ENCODE measurements around the gene OPTN.

OPTN gene

GRCh38 chr10:13074563-13075451 is 25.2 kb upstream of the OPTN start:
- TF ChIP-seq CTCF (IDR thresholded peaks at IDR 0.05; ENCODE audit: low read length), result peak; percentile 67
- TF ChIP-seq EZH2 (IDR thresholded peaks at IDR 0.05; ENCODE audit: borderline replicate concordance, low read length), result no peak
- Histone ChIP-seq H3K9ac (ENCODE audit: low read length) (no peak overlapping the region), H3K79me2 (ENCODE audit: insufficient read depth, low read length) (no peaks in the 10 kb centered on the region), H2AFZ (ENCODE audit: low read length) (no peak overlapping the region), H3K27me3 (ENCODE audit: insufficient read depth, low read length) (no peaks in the 10 kb centered on the region), H3K4me3 (ENCODE audit: low read depth, low read length, poor library complexity, severe bottlenecking) (no peak overlapping the region), H4K20me1 (ENCODE audit: insufficient read depth, low read length) (no peaks in the 10 kb centered on the region), H3K36me3 (ENCODE audit: insufficient read depth, low read length) (no peaks in the 10 kb centered on the region), H3K9me3 (ENCODE audit: low read length) (no peaks in the 10 kb centered on the region), H3K9me2 (ENCODE audit: low read depth, low read length) (no peaks in the 10 kb centered on the region), H3K27ac (ENCODE audit: low read depth, low read length, poor library complexity, severe bottlenecking) (no peak overlapping the region), H3K4me1 (ENCODE audit: insufficient read depth, low read length, severe bottlenecking) (no peaks in the 10 kb centered on the region), H3K4me2 (ENCODE audit: low read length) (no peak overlapping the region), H3F3A (ENCODE audit: insufficient read depth, low read length) (no peaks in the 10 kb centered on the region)

DNA sequence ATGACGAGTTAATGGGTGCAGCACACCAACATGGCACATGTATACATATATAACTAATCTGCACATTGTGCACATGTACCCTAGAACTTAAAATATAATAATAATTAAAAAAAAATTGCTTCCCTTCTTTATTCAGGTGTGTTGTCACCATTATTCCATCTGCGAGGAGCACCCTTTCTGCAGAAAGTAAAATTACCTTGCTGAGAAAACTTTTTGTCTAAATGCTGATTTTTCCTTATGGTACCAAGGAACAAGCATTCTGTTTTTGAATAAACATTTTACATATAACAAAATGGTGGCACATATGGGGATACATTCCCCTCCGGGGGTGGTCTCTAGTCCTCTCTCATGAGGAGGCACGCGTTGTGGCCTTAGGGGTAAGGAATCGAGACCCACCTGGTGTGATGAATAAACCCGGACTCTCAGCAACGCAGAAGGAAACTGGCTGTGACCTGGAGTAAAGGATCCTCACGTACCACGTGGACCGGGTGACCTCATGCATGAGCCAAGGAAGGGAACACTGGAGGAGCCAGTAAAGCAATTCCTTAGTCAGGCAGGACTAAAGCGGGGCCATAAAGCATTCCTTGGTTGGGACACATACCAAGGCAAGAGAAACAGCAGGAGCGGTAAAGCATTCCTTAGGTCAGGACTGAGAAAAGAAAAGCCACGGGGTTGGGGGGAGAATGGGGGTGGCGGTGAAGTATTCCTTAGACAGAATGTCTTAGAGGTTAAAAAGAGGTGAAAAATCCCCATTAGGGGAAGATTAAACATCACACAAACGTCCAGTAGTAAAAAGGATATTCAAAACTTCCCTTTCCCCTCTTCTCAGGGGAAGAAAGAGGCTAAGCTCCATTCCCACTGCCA is 20.8 kb upstream of the OPTN start:
- Histone ChIP-seq H3K9ac (ENCODE audit: low read length) (no peak overlapping the region), H3K36me3 (ENCODE audit: insufficient read depth, low read length) (no peaks in the 10 kb centered on the region), H3K9me3 (ENCODE audit: low read length) (0 out of 2 replicates have a peak, but pooled peaks cover 3% of the 10 kb centered on the region), H3K4me2 (ENCODE audit: low read length) (no peak overlapping the region), H2AFZ (ENCODE audit: low read length) (no peak overlapping the region), H3K9me2 (ENCODE audit: low read depth, low read length) (no peaks in the 10 kb centered on the region), H3K27ac (ENCODE audit: low read depth, low read length, poor library complexity, severe bottlenecking) (no peak overlapping the region), H4K20me1 (ENCODE audit: insufficient read depth, low read length) (no peaks in the 10 kb centered on the region), H3K27me3 (ENCODE audit: insufficient read depth, low read length) (no peaks in the 10 kb centered on the region), H3K4me3 (ENCODE audit: low read depth, low read length, poor library complexity, severe bottlenecking) (no peak overlapping the region), H3K79me2 (ENCODE audit: insufficient read depth, low read length) (no peaks in the 10 kb centered on the region), H3F3A (ENCODE audit: insufficient read depth, low read length) (no peaks in the 10 kb centered on the region), H3K4me1 (ENCODE audit: insufficient read depth, low read length, severe bottlenecking) (no peaks in the 10 kb centered on the region)
- TF ChIP-seq EZH2 (IDR thresholded peaks at IDR 0.05; ENCODE audit: borderline replicate concordance, low read length) (no peak), CTCF (IDR thresholded peaks at IDR 0.05; ENCODE audit: low read length) (no peak)

GRCh38 chr10:13079776-13080050 is 20.2 kb upstream of the OPTN start:
- Histone ChIP-seq H3K4me1 (ENCODE audit: insufficient read depth, low read length, severe bottlenecking) (no peaks in the 10 kb centered on the region), H3K27ac (ENCODE audit: low read depth, low read length, poor library complexity, severe bottlenecking) (no peak overlapping the region), H4K20me1 (ENCODE audit: insufficient read depth, low read length) (no peaks in the 10 kb centered on the region), H3K9me3 (ENCODE audit: low read length) (0 out of 2 replicates have a peak, but pooled peaks cover 3% of the 10 kb centered on the region), H3K9ac (ENCODE audit: low read length) (no peak overlapping the region), H2AFZ (ENCODE audit: low read length) (no peak overlapping the region), H3K36me3 (ENCODE audit: insufficient read depth, low read length) (no peaks in the 10 kb centered on the region), H3F3A (ENCODE audit: insufficient read depth, low read length) (no peaks in the 10 kb centered on the region), H3K9me2 (ENCODE audit: low read depth, low read length) (no peaks in the 10 kb centered on the region), H3K4me3 (ENCODE audit: low read depth, low read length, poor library complexity, severe bottlenecking) (no peak overlapping the region), H3K79me2 (ENCODE audit: insufficient read depth, low read length) (no peaks in the 10 kb centered on the region), H3K27me3 (ENCODE audit: insufficient read depth, low read length) (no peaks in the 10 kb centered on the region), H3K4me2 (ENCODE audit: low read length) (no peak overlapping the region)
- TF ChIP-seq CTCF (IDR thresholded peaks at IDR 0.05; ENCODE audit: low read length), result no peak
- TF ChIP-seq EZH2 (IDR thresholded peaks at IDR 0.05; ENCODE audit: borderline replicate concordance, low read length), result no peak

Measured in OCI-LY1 (cell line).